Mammary epithelial cell (primary cell): ENCODE measurements around the gene SHOC1.

Experiments used
- CTCF ChIP-seq, 2 donors: IDR thresholded peaks in 1 of 2; conservative IDR thresholded peaks in 1 of 2; 2 replicates each; pipeline ENCODE4 v1.5.1; 2011 to 2012; ENCODE audit warnings: inconsistent platforms in 2 of 2, low read length in 2 of 2, mild to moderate bottlenecking in 2 of 2, control low read depth in 1 of 2, low read depth in 1 of 2; ENCODE audit not compliant: insufficient read depth in 1 of 2; ENCODE audit errors: extremely low read depth in 1 of 2
- EZH2 ChIP-seq: IDR thresholded peaks from 2 replicates; pipeline ENCODE4 v1.6.1; 2012; ENCODE audit warnings: low read length, inconsistent platforms, borderline replicate concordance

DNA sequence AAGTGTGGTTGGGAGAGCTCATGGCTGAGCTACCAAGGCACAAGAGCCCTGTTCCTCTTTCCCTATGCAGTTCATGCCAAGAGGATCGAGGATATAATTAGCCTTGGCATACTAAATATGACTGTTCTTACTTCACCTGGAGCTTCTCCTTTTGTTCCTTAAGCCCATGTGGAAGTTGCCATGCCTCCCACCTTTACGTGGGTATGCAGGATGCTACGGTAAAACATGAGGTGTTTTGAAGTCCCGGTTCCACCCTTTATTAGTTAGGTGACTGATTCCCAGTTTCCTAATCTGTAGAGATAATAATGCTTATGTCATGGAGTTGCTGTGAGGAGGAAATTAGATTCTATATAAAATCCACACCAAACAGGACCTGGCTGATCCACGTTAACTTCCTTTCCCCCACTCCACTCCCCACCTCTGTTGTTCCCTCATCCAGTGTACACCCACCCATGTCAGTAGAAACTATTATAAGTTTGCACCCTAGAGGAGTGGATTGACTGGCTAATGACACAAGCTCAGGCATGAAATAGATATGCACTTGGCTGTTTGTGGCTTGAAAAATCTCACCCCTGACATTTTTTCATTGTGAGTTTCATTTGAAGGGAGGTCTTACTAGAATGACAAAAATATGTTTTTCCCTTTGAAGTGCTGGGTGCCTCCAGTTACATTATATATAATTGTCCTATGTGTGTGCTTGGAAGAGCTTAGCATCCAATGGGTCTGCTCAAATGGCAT, 36.8 kb upstream of the SHOC1 start:
- TF ChIP-seq CTCF (conservative IDR thresholded peaks at IDR 0.05 in 1 of 2, IDR thresholded peaks at IDR 0.05 in 1 of 2; ENCODE audit: extremely low read depth in 1 of 2, insufficient read depth in 1 of 2, low read depth in 1 of 2, low read length in 2 of 2) (no peak), EZH2 (no peak)
